GM20431 (cell line): ENCODE measurements around the gene FAM174B.

Experiments
- in situ Hi-C: fragments of 300-500 bp; cut with MseI, MboI; formaldehyde crosslinking; loops from one replicate; pipeline ENCODE4 v1.15.0; 2020; ENCODE audit warnings: low sequenced_read_pairs; ENCODE audit not compliant: unreplicated experiment

FAM174B gene

GRCh38 chr15:92579931-92580470, 75.6 kb downstream of the FAM174B start:
- in situ Hi-C loops: no loop called here

- in situ Hi-C loops: no loop called here
These were observed 76.1 kb downstream of the FAM174B start for GRCh38 chr15:92579486-92579885.

GRCh38 chr15:92578096-92578835, 77.3 kb downstream of the FAM174B start:
- in situ Hi-C loops: no loop called here

- in situ Hi-C loops: no loop called here
These were observed 78.9 kb downstream of the FAM174B start for GRCh38 chr15:92576597-92577200.

GRCh38 chr15:92574566-92574965, 81.0 kb downstream of the FAM174B start:
- in situ Hi-C loops: no loop called here

DNA sequence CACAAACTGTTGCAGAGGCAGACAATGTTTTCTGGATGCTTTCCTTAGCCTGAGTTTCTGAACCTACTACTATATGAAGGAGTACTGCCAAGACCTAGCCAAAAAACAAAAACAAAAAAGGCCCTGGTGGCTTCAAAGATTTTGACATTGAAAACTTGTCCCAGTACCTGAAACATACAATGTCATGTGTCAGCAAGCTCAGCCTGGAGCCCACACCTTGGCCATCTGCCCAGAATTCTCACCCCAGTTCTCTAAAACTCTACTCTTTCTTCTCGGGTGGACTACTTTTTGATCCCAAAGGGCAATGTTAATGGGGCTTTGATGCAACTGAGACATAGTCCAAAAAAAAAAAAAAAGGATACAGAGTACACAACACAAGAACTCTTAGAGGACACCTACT, 81.4 kb downstream of the FAM174B start:
- in situ Hi-C loops: no loop called here

GRCh38 chr15:92571824-92572223, 83.8 kb downstream of the FAM174B start:
- in situ Hi-C loops: no loop called here

DNA sequence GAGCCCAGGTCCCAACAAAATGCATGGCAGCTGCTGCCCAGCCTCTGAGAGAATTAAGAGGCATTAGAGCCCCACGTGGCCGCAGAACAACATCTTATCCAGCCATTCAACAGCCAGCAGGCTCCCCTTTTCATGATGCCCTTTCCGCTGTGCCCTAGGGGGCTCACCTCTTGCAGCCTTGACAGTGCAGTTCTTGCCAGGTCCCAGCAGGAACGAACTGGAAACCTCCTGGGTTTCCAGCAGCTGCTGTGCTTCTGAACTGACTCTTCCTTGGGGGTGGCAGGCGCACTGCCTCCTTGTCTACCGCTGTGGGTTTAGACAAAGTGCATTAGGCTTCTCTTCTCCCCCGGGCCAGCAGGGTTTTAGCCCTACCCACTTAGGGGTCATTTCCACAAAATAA, 85.2 kb downstream of the FAM174B start:
- in situ Hi-C loops: no loop called here

- in situ Hi-C loops: no loop called here
These were observed 85.8 kb downstream of the FAM174B start for GRCh38 chr15:92569778-92570177.
